Neural crest cell (in vitro differentiated cells): ENCODE measurements around the gene PTGIS. TPM values are rescaled to one million over a fixed set of nuclear protein-coding genes. Genes with fewer than 3 reads are reported as not detected.
"Not testable (repeated sequence)": the region's sequence is repeated elsewhere in the genome, so short reads cannot be mapped to it uniquely, and the experiment has no call there.

ENCODE experiments used
- DNase-seq: peaks from one replicate; pipeline ENCODE4 v3.0.0; 2021; ENCODE audit warnings: low read depth, mixed read lengths, low spot score
- H3K27ac Mint-ChIP-seq: one replicate; pipeline ENCODE4 v1.8.0; 2021; ENCODE audit warnings: mild to moderate bottlenecking, mixed read lengths; ENCODE audit not compliant: unreplicated experiment
- H3K27me3 Mint-ChIP-seq: 2 replicates; pipeline ENCODE4 v1.8.0; 2021; ENCODE audit warnings: low read depth, mild to moderate bottlenecking, mixed read lengths
- H3K36me3 Mint-ChIP-seq: 2 replicates; pipeline ENCODE4 v1.8.0; 2021; ENCODE audit warnings: low read depth, mild to moderate bottlenecking, mixed read lengths
- H3K4me1 Mint-ChIP-seq: 2 replicates; pipeline ENCODE4 v1.8.0; 2021; ENCODE audit warnings: mixed read lengths
- H3K4me3 Mint-ChIP-seq: one replicate; pipeline ENCODE4 v1.8.0; 2021; ENCODE audit warnings: mild to moderate bottlenecking, mixed read lengths
- H3K9me3 Mint-ChIP-seq: 2 replicates; pipeline ENCODE4 v1.8.0; 2021; ENCODE audit warnings: mixed read lengths
- total RNA-seq: library from RNA; stranded (reverse); gene quantifications from 2 replicates; pipeline ENCODE4 v1.2.1, GENCODE V29; 2021
- TF ChIP-seq, protein P1 (sequence below): fragments of 200-600 bp; sonication (generic); conservative IDR thresholded peaks from 2 replicates; pipeline ENCODE4 v1.5.0; 2021; ENCODE audit warnings: antibody characterized with exemption, mild to moderate bottlenecking

Gene PTGIS
- total RNA-seq, 1 donor from 2014 or later = 7.1 TPM

DNA sequence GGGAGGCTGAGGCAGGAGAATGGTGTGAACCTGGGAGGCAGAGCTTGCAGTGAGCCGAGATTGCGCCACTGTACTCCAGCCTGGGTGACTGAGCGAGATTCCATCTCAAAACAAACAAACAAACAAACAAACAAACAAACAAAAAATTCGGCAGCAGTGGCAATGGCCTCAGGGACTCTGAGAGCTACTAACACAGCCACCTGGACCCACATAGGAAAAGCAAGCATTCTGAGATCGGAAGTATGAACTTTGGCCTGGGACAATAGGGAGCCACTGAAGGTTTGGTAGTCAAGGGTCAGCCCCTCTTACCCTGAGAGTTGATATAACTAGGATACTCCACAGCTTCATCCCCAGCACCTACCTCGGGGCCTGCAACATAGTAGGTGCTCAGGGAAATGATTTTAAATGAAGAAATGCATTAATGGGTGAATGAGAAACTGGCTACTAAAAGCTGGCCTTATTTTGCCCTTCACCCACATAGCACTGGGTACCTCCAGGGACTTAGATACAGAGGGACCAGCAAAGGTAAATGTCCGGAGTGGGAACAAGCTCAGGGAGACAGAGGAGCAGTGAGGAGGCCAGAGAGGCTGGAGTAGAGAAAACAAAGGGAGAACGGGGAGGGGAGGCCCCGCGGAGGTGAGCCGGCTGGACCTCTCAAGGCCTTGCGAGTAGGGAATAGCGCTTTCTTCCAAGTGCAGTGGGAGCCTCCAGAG lies 46.6 kb upstream of the PTGIS start:
- Mint-ChIP-seq H3K4me1 (peaks cover 7% of the 10 kb centered on the region), H3K9me3 (no peaks in the 10 kb centered on the region), H3K4me3 (no peak overlapping the region), H3K27ac (peak overlapping the region; percentile 82), H3K36me3 (no peaks in the 10 kb centered on the region), H3K27me3 (no peaks in the 10 kb centered on the region)
- no peak for DNase-seq
- TF ChIP-seq, protein P1, sequence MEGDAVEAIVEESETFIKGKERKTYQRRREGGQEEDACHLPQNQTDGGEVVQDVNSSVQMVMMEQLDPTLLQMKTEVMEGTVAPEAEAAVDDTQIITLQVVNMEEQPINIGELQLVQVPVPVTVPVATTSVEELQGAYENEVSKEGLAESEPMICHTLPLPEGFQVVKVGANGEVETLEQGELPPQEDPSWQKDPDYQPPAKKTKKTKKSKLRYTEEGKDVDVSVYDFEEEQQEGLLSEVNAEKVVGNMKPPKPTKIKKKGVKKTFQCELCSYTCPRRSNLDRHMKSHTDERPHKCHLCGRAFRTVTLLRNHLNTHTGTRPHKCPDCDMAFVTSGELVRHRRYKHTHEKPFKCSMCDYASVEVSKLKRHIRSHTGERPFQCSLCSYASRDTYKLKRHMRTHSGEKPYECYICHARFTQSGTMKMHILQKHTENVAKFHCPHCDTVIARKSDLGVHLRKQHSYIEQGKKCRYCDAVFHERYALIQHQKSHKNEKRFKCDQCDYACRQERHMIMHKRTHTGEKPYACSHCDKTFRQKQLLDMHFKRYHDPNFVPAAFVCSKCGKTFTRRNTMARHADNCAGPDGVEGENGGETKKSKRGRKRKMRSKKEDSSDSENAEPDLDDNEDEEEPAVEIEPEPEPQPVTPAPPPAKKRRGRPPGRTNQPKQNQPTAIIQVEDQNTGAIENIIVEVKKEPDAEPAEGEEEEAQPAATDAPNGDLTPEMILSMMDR = no peak

- Mint-ChIP-seq H3K36me3 (no peaks in the 10 kb centered on the region), H3K9me3 (no peaks in the 10 kb centered on the region), H3K27ac (no peak overlapping the region), H3K4me1 (peaks cover 11% of the 10 kb centered on the region), H3K27me3 (peaks cover 8% of the 10 kb centered on the region), H3K4me3 (no peak overlapping the region)
- TF ChIP-seq, protein P1 = no peak
- no peak for DNase-seq
Observed at GRCh38 chr20:49612127-49612738, 44.3 kb upstream of the PTGIS start.

DNA sequence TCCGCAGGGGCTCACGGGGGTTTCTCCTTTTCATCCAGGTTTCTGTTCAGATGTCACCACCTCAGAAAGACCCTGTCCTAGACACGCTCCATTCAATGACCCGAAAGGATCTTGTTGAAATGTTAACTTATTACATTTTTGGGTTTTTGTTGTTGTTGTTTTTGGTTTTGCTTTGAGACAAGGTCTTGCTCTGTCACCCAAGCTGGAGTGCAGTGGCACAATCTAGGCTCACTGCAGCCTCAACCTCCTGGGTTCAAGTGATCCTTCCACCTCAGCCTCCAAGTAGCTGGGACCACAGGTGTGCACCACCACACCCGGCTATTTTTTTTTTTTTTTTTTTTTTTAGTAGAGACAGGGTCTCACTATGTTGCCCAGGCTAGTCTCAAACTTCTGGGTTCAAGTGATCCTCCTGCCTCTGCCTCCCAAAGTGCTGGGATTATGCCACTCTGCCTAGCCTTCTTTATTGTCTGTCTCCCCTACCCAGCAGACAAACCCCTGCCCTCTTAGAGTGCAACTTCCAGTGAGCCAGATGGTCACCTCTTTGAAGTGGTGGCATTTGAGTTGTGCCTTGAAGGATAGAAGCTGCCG lies 43.7 kb upstream of the PTGIS start:
- H3K9me3 Mint-ChIP-seq, H3K36me3 Mint-ChIP-seq, H3K27ac Mint-ChIP-seq, H3K27me3 Mint-ChIP-seq, DNase-seq, H3K4me3 Mint-ChIP-seq: not testable (repeated sequence)
- peaks cover 11% of the 10 kb centered on the region for H3K4me1 Mint-ChIP-seq

DNA sequence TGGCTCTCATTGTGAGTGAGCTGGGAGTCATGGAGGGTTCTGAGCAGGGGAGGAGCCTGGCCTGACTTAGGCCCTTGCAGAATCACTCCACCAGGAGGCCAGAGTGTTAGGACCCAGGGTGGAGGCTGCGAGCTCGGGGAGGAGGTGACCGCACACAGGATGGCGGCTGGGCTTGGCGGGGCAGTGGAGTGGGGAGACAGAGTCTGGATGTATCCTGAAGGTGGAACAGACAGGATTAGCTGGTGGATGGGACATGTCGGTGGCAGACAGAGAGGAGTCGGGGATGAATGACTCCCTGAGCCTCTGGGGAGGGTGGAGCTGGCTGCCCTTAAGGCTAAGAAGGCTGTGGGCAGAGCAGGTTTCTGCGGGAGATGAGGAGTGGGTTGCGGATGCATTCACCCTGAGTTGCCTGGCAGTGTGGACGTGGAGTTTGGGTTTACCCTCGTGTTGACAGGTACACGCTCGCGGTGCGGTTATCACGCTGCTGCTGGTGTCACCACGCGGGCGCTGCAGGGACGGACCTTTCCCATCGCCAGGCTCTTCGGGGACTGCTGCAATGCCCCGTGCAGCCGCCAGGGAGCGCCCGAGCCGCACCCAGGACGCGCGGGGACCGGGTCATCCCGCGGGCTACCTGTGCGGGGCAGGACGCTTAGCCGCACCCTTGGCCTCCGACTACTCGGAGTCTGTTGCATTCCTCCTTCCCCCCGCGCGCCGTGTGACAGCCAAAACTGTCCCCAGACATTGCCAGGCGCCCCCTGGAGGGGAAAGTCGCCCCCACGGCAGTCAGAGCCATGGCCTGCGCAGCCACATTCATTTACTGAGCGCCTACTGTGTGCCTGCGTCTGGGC lies 43.0 kb upstream of the PTGIS start:
- H3K27me3 Mint-ChIP-seq = peaks cover 8% of the 10 kb centered on the region
- peak overlapping the region; percentile 74 for H3K4me3 Mint-ChIP-seq
- peaks cover 11% of the 10 kb centered on the region for H3K4me1 Mint-ChIP-seq
- peak overlapping the region; percentile 23 for H3K27ac Mint-ChIP-seq
- TF ChIP-seq, protein P1 = peak; percentile 95
- DNase-seq = peak; percentile 92
- no peaks in the 10 kb centered on the region for H3K36me3 Mint-ChIP-seq
- no peaks in the 10 kb centered on the region for H3K9me3 Mint-ChIP-seq

DNA sequence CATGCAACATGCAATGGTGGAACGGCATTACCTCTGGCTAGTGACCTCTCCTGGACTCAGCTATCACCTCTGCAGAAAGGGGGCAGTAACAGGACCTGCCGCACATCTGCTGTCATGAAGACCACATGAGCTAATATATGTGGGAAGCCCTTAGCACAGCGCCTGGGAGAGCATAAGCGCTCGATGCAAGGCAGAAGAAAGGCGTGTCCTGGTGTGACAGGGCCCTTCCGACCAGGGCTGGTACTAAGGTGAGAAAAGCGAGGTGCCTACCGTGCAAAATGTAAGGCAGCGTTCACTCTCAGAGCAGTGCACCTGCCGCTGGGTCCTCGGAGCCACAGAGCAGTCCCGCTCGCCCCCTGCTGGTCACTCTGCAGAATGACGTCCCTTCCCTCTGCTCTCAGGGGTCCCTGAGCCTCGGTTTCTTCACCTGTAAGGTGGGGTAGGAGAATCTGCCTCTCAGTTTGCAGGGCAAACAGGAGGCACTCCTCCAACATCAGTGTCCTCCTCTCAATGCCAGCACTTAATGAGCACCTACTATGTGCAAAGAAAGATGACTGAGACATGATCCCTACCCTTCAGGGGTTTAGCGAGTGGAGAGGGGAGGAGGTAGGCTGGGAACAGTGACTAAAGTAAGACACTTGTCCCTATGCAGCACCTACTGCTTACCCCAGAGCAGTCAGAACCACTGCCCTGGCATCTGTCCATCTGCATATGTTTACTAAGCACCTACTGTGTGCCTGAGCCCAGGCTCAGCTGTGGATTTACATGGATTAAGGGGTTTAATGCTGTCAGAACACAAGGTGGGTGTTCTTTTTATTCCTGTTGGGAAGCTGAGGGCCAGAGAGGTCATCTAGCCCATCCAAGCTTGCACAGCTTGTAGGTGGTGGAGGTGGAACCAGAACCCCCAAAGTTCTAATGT lies 41.1 kb upstream of the PTGIS start:
- H3K4me1 Mint-ChIP-seq = peaks cover 11% of the 10 kb centered on the region
- peaks cover 8% of the 10 kb centered on the region for H3K27me3 Mint-ChIP-seq
- no peaks in the 10 kb centered on the region for H3K9me3 Mint-ChIP-seq
- no peak overlapping the region for H3K27ac Mint-ChIP-seq
- H3K36me3 Mint-ChIP-seq = no peaks in the 10 kb centered on the region
- DNase-seq = peak; percentile 72
- TF ChIP-seq, protein P1 = peak; percentile 98
- H3K4me3 Mint-ChIP-seq = no peak overlapping the region
